GM23248 (cell line): ENCODE data around the gene RASGRP2. TPM values are rescaled to one million over a fixed set of nuclear protein-coding genes. Genes with fewer than 3 reads are reported as not detected.

ENCODE experiments used
- DNase-seq: peaks from one replicate; pipeline ENCODE4 v3.0.0-alpha.2; 2015
- H2AFZ ChIP-seq: fragments of 200-600 bp; sonication (generic); 2 replicates; pipeline ENCODE4 v1.6.1; 2016; ENCODE audit warnings: antibody characterized with exemption
- H3F3A ChIP-seq: fragments of 200-600 bp; sonication (generic); 2 replicates; pipeline ENCODE4 v1.6.1; 2016; ENCODE audit warnings: mild to moderate bottlenecking, antibody characterized with exemption, mixed run types; ENCODE audit not compliant: insufficient read depth
- H3K27ac ChIP-seq: fragments of 200-600 bp; sonication (generic); 2 replicates; pipeline ENCODE4 v1.5.1; 2016; ENCODE audit warnings: mild to moderate bottlenecking
- H3K27me3 ChIP-seq: fragments of 200-600 bp; sonication (generic); replicated peaks from 2 replicates; pipeline ENCODE4 v1.6.1; 2016; ENCODE audit warnings: mild to moderate bottlenecking; ENCODE audit not compliant: insufficient read depth
- H3K36me3 ChIP-seq: fragments of 200-600 bp; sonication (generic); 2 replicates; pipeline ENCODE4 v1.6.1; 2016; ENCODE audit warnings: low read depth, mild to moderate bottlenecking
- H3K4me1 ChIP-seq: fragments of 200-600 bp; sonication (generic); 2 replicates; pipeline ENCODE4 v1.6.1; 2016; ENCODE audit warnings: mild to moderate bottlenecking; ENCODE audit not compliant: insufficient read depth
- H3K4me2 ChIP-seq: fragments of 200-600 bp; sonication (generic); one replicate; pipeline ENCODE4 v1.6.1; 2016; ENCODE audit warnings: mild to moderate bottlenecking; ENCODE audit not compliant: unreplicated experiment
- H3K4me3 ChIP-seq: fragments of 200-600 bp; sonication (generic); 2 replicates; pipeline ENCODE4 v1.5.1; 2016; ENCODE audit warnings: mild to moderate bottlenecking
- H3K79me2 ChIP-seq: fragments of 200-600 bp; sonication (generic); 2 replicates; pipeline ENCODE4 v1.6.1; 2016; ENCODE audit warnings: mild to moderate bottlenecking; ENCODE audit not compliant: insufficient read depth
- H3K9ac ChIP-seq: fragments of 200-600 bp; sonication (generic); 2 replicates; pipeline ENCODE4 v1.6.1; 2016; ENCODE audit warnings: mild to moderate bottlenecking
- H3K9me2 ChIP-seq: fragments of 200-600 bp; sonication (generic); 2 replicates; pipeline ENCODE4 v1.6.1; 2016; ENCODE audit warnings: mixed run types, mild to moderate bottlenecking, moderate library complexity; ENCODE audit not compliant: insufficient read depth
- H3K9me3 ChIP-seq: fragments of 200-600 bp; sonication (generic); one replicate; pipeline ENCODE4 v1.6.1; 2017; ENCODE audit warnings: low read depth
- H4K20me1 ChIP-seq: fragments of 200-600 bp; sonication (generic); 2 replicates; pipeline ENCODE4 v1.6.0; 2016; ENCODE audit not compliant: insufficient read depth
- EZH2 ChIP-seq: fragments of 200-600 bp; sonication (generic); IDR thresholded peaks from 2 replicates; pipeline ENCODE4 v1.6.1; 2018; ENCODE audit warnings: antibody characterized with exemption, mild to moderate bottlenecking; ENCODE audit not compliant: insufficient read depth, poor library complexity, severe bottlenecking
- EZH2phosphoT487 ChIP-seq: fragments of 200-600 bp; sonication (generic); IDR thresholded peaks from 2 replicates; pipeline ENCODE4 v1.6.1; 2018; ENCODE audit warnings: antibody characterized with exemption, moderate library complexity, mild to moderate bottlenecking, low read depth; ENCODE audit not compliant: insufficient read depth
- WGBS, 2 experiments: methylation state at CpG; one replicate each; pipeline ENCODE4 v1.1.6; 2015 to 2017; ENCODE audit warnings: low lambda C conversion rate in 2 of 2, low coverage in 1 of 2; ENCODE audit errors: missing lambda C conversion rate in 2 of 2; 5-methylcytosine and 5-hydroxymethylcytosine counted together
- in situ Hi-C: fragments of 300-500 bp; cut with MboI; formaldehyde crosslinking; loops from 2 replicates; pipeline ENCODE4 v1.15.0; 2020
- polyA plus RNA-seq: library from polyadenylated mRNA; unstranded; fragments of >200 nt; fragmentation: Nextera tagmentation; extraction: Ambion mirVana; gene quantifications from 2 replicates; pipeline ENCODE4 v1.2.1, GENCODE V29; 2016
- total RNA-seq: library from RNA; depleted of rRNA; stranded (reverse); fragments of >200 nt; shearing (Covaris generic); gene quantifications from 2 replicates; pipeline ENCODE4 v1.2.3, GENCODE V29; 2014

Gene RASGRP2
- total and polyA plus RNA-seq, 2 experiments from 2014 or later: 0.68 TPM; not detected in 1

DNA sequence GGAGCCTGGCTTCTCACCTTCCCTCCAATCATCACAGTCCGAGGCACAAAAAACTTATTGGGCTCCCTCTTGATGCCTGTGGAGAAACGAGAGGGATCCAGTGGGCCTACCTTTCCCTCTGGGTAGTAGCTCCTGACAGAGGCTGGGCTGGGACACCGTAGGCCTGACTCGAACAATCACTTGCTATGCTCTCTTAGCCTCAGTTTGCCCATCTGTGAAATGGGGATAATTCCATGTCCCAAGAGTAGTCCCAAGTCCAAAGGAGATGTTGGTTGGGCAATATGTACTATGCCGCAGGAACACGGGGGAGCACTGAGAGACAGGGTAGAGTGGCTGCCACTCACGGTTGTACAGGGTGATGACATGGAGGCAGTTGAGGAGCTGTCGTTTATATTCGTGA, 7.6 kb upstream of the RASGRP2 start:
- Histone ChIP-seq H4K20me1 (no peaks in the 10 kb centered on the region), H3K9me2 (no peaks in the 10 kb centered on the region), H3K9ac (no peak overlapping the region), H2AFZ (no peak overlapping the region), H3K4me2 (no peak overlapping the region), H3K9me3 (no peaks in the 10 kb centered on the region), H3F3A (peaks cover 19% of the 10 kb centered on the region), H3K27me3 (no peaks in the 10 kb centered on the region), H3K79me2 (no peaks in the 10 kb centered on the region), H3K27ac (no peak overlapping the region), H3K36me3 (no peaks in the 10 kb centered on the region), H3K4me3 (no peak overlapping the region), H3K4me1 (peaks cover 13% of the 10 kb centered on the region)
- TF ChIP-seq EZH2phosphoT487: no peak
- no peak for TF ChIP-seq EZH2
- no peak for DNase-seq
- 80 to 90% methylated on average over 9 of the region's 9 CpGs for WGBS, 2 experiments
- in situ Hi-C loops: no loop called here

DNA sequence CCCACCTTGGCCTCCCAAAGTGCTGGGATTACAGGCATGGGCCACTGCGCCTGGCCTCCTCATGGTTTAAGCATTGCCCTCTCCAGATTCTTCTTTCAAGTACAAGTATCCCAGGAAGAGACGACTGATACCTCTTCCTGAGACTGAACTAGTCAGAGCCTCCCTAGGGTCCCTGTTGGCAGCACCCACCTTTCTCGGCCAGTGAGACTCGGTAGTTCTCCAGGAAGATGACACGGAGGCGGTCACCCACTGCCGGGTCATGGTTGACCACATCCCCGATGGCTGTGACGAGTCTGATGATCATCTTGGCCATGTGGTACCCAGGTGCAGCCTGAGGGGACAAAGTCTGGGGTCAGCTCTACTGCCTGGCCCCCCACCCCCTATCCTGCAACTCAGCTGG, 7.2 kb upstream of the RASGRP2 start:
- H3F3A ChIP-seq: peaks cover 19% of the 10 kb centered on the region
- no peaks in the 10 kb centered on the region for H4K20me1 ChIP-seq
- no peaks in the 10 kb centered on the region for H3K27me3 ChIP-seq
- H3K27ac ChIP-seq: no peak overlapping the region
- no peaks in the 10 kb centered on the region for H3K9me2 ChIP-seq
- H3K4me2 ChIP-seq: no peak overlapping the region
- in situ Hi-C loops: no loop called here
- no peak for DNase-seq
- H3K9ac ChIP-seq: no peak overlapping the region
- no peak for TF ChIP-seq EZH2
- TF ChIP-seq EZH2phosphoT487: no peak
- no peak overlapping the region for H3K4me3 ChIP-seq
- WGBS, 2 experiments: 98 to 99% methylated on average over 9 of the region's 9 CpGs
- H3K4me1 ChIP-seq: peaks cover 13% of the 10 kb centered on the region
- no peaks in the 10 kb centered on the region for H3K9me3 ChIP-seq
- no peaks in the 10 kb centered on the region for H3K36me3 ChIP-seq
- no peaks in the 10 kb centered on the region for H3K79me2 ChIP-seq
- H2AFZ ChIP-seq: no peak overlapping the region

DNA sequence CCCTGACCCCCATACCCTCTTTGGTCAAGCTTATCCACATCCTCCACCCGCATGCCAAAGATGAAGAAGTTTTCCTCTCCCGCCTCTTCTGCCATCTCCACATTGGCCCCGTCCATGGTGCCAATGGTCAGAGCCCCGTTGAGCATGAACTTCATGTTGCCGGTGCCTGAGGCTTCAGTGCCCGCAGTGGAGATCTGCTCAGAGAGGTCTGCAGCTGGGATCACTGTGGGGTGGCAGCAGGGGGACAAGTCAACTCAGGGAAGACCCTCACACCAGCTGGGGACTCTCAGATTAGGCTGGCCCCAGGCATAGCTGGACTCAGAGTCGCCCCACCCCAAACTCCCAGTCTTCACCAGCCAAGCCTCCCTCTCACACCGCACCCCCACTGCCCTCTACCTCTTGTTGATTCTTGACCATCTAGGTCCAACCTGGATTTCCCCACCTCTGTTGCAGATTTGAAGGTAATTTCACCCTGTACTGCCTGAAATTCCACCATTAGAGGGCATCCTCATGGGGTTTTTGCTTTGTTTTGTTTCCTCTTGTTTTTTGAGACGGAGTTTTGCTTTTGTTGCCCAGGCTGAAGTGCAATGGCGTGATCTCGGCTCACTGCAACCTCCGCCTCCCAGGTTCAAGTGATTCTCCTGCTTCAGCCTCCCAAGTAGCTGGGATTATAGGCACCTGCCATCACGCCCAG, 6.6 kb upstream of the RASGRP2 start:
- in situ Hi-C loops: no loop called here

DNA sequence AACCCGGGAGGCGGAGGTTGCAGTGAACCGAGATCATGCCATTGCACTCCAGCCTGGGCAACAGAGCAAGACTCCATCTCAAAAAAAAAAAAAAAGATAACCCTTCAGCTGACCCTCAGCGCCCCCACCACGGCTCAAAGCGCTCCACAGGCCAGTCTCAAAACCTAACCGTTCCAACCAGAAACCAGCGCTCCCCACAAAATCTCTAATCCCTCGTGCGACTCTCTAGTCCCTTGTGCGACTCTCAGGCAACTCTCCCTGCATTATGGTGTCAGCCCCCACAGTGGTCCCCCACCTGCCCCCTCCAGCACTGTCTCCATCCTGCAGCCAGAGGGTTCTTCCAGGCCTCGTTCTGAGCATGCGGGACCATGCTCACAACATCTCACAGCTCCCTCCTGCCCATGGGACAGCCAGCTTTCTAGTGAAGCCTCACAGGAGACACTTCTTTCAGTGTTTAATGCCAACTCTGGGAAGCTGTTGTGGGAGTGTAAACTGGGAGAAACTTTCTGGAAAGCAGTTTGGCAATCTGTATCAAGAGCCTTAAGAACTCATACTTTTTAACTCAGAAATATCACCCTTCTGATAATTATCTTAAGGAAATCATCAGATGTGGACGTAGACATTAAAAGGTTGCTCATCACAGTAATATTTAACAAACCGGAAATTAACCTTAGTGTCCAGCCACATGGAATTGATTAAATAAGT, 4.2 kb upstream of the RASGRP2 start:
- H3K4me3 ChIP-seq: no peak overlapping the region
- no peak for TF ChIP-seq EZH2
- no peak for TF ChIP-seq EZH2phosphoT487
- peak; percentile 80 for DNase-seq
- H3K27me3 ChIP-seq: peaks cover 15% of the 10 kb centered on the region
- H3K9ac ChIP-seq: no peak overlapping the region
- in situ Hi-C loops: no loop called here
- peak overlapping the region; percentile 6 for H3K4me2 ChIP-seq
- no peaks in the 10 kb centered on the region for H4K20me1 ChIP-seq
- no peak overlapping the region for H2AFZ ChIP-seq
- peaks cover 19% of the 10 kb centered on the region for H3F3A ChIP-seq
- 51 to 60% methylated on average over 12 to 15 of the region's 15 CpGs for WGBS, 2 experiments
- H3K27ac ChIP-seq: peak overlapping the region; percentile 60
- H3K9me3 ChIP-seq: no peaks in the 10 kb centered on the region
- H3K9me2 ChIP-seq: no peaks in the 10 kb centered on the region
- no peaks in the 10 kb centered on the region for H3K36me3 ChIP-seq
- peaks cover 21% of the 10 kb centered on the region for H3K4me1 ChIP-seq
- H3K79me2 ChIP-seq: no peaks in the 10 kb centered on the region

More for the DNA sequence above, 6.6 kb upstream of the RASGRP2 start:
- no peaks in the 10 kb centered on the region for H3K9me2 ChIP-seq
- H3K4me1 ChIP-seq: peaks cover 15% of the 10 kb centered on the region
- H2AFZ ChIP-seq: no peak overlapping the region
- H3K4me3 ChIP-seq: no peak overlapping the region
- H3K36me3 ChIP-seq: no peaks in the 10 kb centered on the region
- no peak overlapping the region for H3K27ac ChIP-seq
- H3K79me2 ChIP-seq: no peaks in the 10 kb centered on the region
- no peak overlapping the region for H3K9ac ChIP-seq
- WGBS, 2 experiments: 90 to 95% methylated on average over 11 to 13 of the region's 13 CpGs
- no peaks in the 10 kb centered on the region for H4K20me1 ChIP-seq
- TF ChIP-seq EZH2phosphoT487 (no peak), EZH2 (no peak)
- H3K27me3 ChIP-seq: no peaks in the 10 kb centered on the region; the same call in 1 of the 2 replicates
- H3K4me2 ChIP-seq: no peak overlapping the region
- H3K9me3 ChIP-seq: no peaks in the 10 kb centered on the region
- peaks cover 19% of the 10 kb centered on the region for H3F3A ChIP-seq
- DNase-seq: no peak
